Activated CD8-positive, alpha-beta T cell treated with anti-CD3 and anti-CD28 coated beads for 36 hours (primary cell): Measurements from ENCODE around the gene MOB3A. TPM values are rescaled to one million over a fixed set of nuclear protein-coding genes. Genes with fewer than 3 reads are reported as not detected.
"Not testable (repeated sequence)": the region's sequence is repeated elsewhere in the genome, so short reads cannot be mapped to it uniquely, and the experiment has no call there.

ENCODE experiments used
- ATAC-seq: fragments of 200-7000 bp; cut with Tn5 transposase; one replicate; pipeline ENCODE4 v1.10.0; 2021; ENCODE audit warnings: mild to moderate bottlenecking, moderate library complexity
- CTCF ChIA-PET: fragments of 350-600 bp; sonication (Branson Sonifier 250); formaldehyde crosslinking; loops from one replicate; lab custom pipeline; 2021; ENCODE audit warnings: antibody characterized with exemption; lab: Charles Lee
- POLR2A ChIA-PET: fragments of 350-600 bp; sonication (Branson Sonifier 250); formaldehyde crosslinking; loops from one replicate; lab custom pipeline; 2021; ENCODE audit warnings: antibody characterized with exemption; lab: Charles Lee
- DNase-seq: peaks from one replicate; pipeline ENCODE4 v3.0.0-alpha.2; 2020
- H3K27ac Mint-ChIP-seq: one replicate; pipeline ENCODE4 v1.8.0; 2021; ENCODE audit warnings: mild to moderate bottlenecking, mixed read lengths
- H3K27me3 Mint-ChIP-seq: one replicate; pipeline ENCODE4 v1.8.0; 2021; ENCODE audit warnings: mixed read lengths
- H3K36me3 Mint-ChIP-seq: one replicate; pipeline ENCODE4 v1.8.0; 2021; ENCODE audit warnings: low read depth, mixed read lengths
- H3K4me1 Mint-ChIP-seq: one replicate; pipeline ENCODE4 v1.8.0; 2021; ENCODE audit warnings: low read depth, mixed read lengths
- H3K4me3 Mint-ChIP-seq: one replicate; pipeline ENCODE4 v1.8.0; 2021; ENCODE audit warnings: mild to moderate bottlenecking, moderate library complexity, mixed read lengths
- H3K9me3 Mint-ChIP-seq: one replicate; pipeline ENCODE4 v1.8.0; 2021; ENCODE audit warnings: mixed read lengths
- CTCF ChIP-seq: fragments of 200-600 bp; IDR thresholded peaks from one replicate; pipeline ENCODE4 v1.8.0; 2022; ENCODE audit warnings: antibody characterized with exemption, mild to moderate bottlenecking
- intact Hi-C: fragments of 100-400 bp; cut with micrococcal nuclease; formaldehyde crosslinking; loops from one replicate; pipeline ENCODE4 v1.10.0; 2022
- total RNA-seq, 2 experiments: library from RNA; stranded (reverse); gene quantifications; one replicate each; pipeline ENCODE4 v1.2.3, GENCODE V29; 2021

MOB3A gene
- total RNA-seq, 2 experiments from 2014 or later: 175 to 185 TPM

- Mint-ChIP-seq H3K9me3 (peaks cover 5% of the 10 kb centered on the region), H3K27ac (no peak overlapping the region), H3K4me3 (no peak overlapping the region), H3K36me3 (peaks cover 8% of the 10 kb centered on the region), H3K4me1 (peaks cover 23% of the 10 kb centered on the region), H3K27me3 (no peaks in the 10 kb centered on the region)
- ChIA-PET CTCF (interaction anchor here (1.1 to 2.5 kb wide), 2 partner anchors 12 to 15 kb away, joined by 3 to 14 read pairs; no protein-coding TSS in a partner anchor), POLR2A (interaction anchor here (0.6 to 1.4 kb wide), 6 partner anchors 17 to 1103 kb away, joined by 3 to 6 read pairs (median 3); partner anchors contain the start of gene MKNK2)
- intact Hi-C loops: no loop called here
- peak; percentile 87 for DNase-seq
- peak; percentile 78 for ATAC-seq
- TF ChIP-seq CTCF: no peak
These were observed 61.2 kb downstream of the MOB3A start for GRCh38 chr19:2034729-2035589.

DNA sequence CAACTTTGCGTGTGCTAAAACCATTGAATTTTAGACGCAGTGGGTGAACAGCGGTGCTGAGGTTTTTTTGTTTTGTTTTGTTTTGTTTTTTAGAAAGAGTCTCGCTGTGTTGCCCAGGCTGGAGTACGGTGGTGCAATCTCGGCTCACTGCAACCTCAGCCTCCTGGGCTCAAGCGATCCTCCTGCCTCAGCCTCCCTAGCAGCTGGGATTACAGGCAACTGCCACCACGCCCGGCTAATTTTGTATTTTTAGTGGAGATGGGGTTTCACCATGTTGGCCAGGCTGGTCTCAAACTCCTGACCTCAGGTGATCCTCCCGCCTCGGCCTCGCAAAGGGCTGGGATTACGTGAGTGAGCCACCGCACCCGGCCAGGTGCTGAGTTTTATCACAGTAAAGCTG lies 61.9 kb downstream of the MOB3A start:
- H3K27me3 Mint-ChIP-seq, H3K9me3 Mint-ChIP-seq, H3K4me3 Mint-ChIP-seq, DNase-seq, H3K36me3 Mint-ChIP-seq, H3K27ac Mint-ChIP-seq, ATAC-seq, intact Hi-C loops: not testable (repeated sequence)
- ChIA-PET CTCF (interaction anchor here (1.1 to 2.5 kb wide), 2 partner anchors 11 to 14 kb away, joined by 3 to 14 read pairs; no protein-coding TSS in a partner anchor), POLR2A (interaction anchor here (0.9 to 1.4 kb wide), 5 partner anchors 17 to 36 kb away, joined by 3 to 6 read pairs (median 3); partner anchors contain the start of gene MKNK2)
- H3K4me1 Mint-ChIP-seq: peaks cover 23% of the 10 kb centered on the region

DNA sequence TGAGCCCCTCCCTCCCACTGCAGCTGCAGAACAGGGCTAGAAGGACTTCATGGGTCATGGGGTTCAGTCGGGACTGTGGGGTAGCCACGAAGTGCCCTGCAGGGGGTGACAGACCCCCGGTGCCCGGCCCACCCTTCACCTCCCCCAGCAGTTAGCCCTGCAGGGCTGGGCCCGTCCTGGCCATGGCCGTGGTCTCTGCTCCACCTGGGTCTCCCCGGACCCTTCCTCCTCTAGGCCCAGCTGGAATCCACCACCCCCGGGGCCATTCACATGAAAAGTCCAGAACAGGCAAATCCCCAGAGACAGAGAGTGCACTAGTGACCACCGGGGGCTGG lies 62.3 kb downstream of the MOB3A start:
- intact Hi-C loops: no loop called here
- DNase-seq (no peak), ATAC-seq (no peak)
- Mint-ChIP-seq H3K27me3 (no peaks in the 10 kb centered on the region), H3K4me1 (peaks cover 23% of the 10 kb centered on the region), H3K4me3 (no peak overlapping the region), H3K27ac (no peak overlapping the region), H3K36me3 (peaks cover under 1% of the 10 kb centered on the region), H3K9me3 (peaks cover 5% of the 10 kb centered on the region)
- no peak for TF ChIP-seq CTCF
- ChIA-PET POLR2A (interaction anchor here (1.0 to 3.0 kb wide), 3 partner anchors 8 to 60 kb away, joined by 3 to 25 read pairs (median 3); no protein-coding TSS in a partner anchor), CTCF (interaction anchor here (2.5 kb wide), 1 partner anchor 14 kb away, joined by 14 read pairs; no protein-coding TSS in a partner anchor)

DNA sequence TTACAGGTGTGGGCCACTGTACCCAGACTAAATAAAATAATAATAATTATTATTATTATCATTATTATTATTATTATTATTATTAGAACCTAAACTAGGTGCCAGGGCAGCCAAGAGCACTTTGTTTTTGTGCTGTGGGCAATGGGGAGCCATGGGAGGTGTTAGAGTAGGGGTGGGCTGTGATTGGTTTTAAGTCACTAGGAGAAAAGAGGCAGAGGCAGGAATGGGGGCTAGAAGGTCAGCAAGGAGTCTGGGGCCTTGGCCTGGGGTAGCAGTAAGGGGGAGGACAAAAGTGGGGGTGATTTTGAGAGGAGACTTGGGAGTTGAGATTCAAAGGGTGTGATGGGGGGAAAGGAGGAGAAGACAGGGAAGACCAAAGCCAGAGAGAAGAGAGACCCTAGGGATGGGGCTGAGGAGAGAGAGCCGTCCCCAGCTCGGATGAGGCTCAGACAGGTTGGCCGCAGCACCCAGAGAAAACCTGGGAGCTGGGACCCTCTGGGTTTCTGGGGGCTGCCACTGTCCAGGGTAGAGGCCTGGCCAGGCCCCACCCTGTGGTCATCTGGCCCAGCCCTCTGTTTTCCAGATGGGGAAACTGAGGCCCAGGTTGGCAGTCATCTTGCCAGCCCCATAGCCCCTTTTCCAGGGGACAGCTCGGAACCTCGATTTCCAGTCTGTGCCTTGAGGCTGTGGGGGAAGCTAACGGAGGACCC lies 62.9 kb downstream of the MOB3A start:
- H3K27ac Mint-ChIP-seq: peak overlapping the region; percentile 7
- TF ChIP-seq CTCF: no peak
- ChIA-PET POLR2A (interaction anchor here (1.0 to 3.0 kb wide), 2 partner anchors 8 to 60 kb away, joined by 3 to 25 read pairs; no protein-coding TSS in a partner anchor), CTCF (interaction anchor here (0.8 to 2.5 kb wide), 4 partner anchors 9 to 37 kb away, joined by 3 to 14 read pairs (median 6); no protein-coding TSS in a partner anchor)
- H3K27me3 Mint-ChIP-seq: no peaks in the 10 kb centered on the region
- intact Hi-C loops: no loop called here
- H3K4me1 Mint-ChIP-seq: peaks cover 25% of the 10 kb centered on the region
- H3K4me3 Mint-ChIP-seq: no peak overlapping the region
- no peaks in the 10 kb centered on the region for H3K36me3 Mint-ChIP-seq
- no peak for ATAC-seq
- H3K9me3 Mint-ChIP-seq: peaks cover 5% of the 10 kb centered on the region
- no peak for DNase-seq

- POLR2A ChIA-PET: interaction anchor here (0.6 to 3.0 kb wide), 11 partner anchors 9 to 145 kb away, joined by 3 to 25 read pairs (median 3); partner anchors contain the start of gene MKNK2
- TF ChIP-seq CTCF: no peak
- no peaks in the 10 kb centered on the region for H3K36me3 Mint-ChIP-seq
- H3K9me3 Mint-ChIP-seq: peaks cover 5% of the 10 kb centered on the region
- ATAC-seq (peak; percentile 40), DNase-seq (peak; percentile 63)
- H3K4me1 Mint-ChIP-seq: peaks cover 25% of the 10 kb centered on the region
- intact Hi-C loops: no loop called here
- CTCF ChIA-PET: interaction anchor here (0.7 to 2.0 kb wide), 5 partner anchors 10 to 51 kb away, joined by 3 to 9 read pairs (median 3); no protein-coding TSS in a partner anchor
- no peaks in the 10 kb centered on the region for H3K27me3 Mint-ChIP-seq
- peak overlapping the region; percentile 80 for H3K27ac Mint-ChIP-seq
- H3K4me3 Mint-ChIP-seq: peak overlapping the region; percentile 65
These were observed 63.7 kb downstream of the MOB3A start for GRCh38 chr19:2032296-2032941.
